ENCODE measurements around the gene BICDL2.

GRCh38 chr16:3004781-3005284 lies 31.9 kb downstream of the BICDL2 start:
- TF ChIP-seq CTCF (IDR thresholded peaks at IDR 0.05) (no peak), POLR2A (IDR thresholded peaks at IDR 0.05) (no peak)

Measured in breast epithelium (tissue), 3 donors.